OCI-LY7 (cell line): ENCODE measurements around the gene ASS1.

Experiments
- CTCF ChIP-seq: fragments of 200-600 bp; sonication (generic); conservative IDR thresholded peaks from 2 replicates; pipeline ENCODE4 v1.5.1; 2014; ENCODE audit warnings: mild to moderate bottlenecking, antibody characterized with exemption, low read length, moderate library complexity, mixed read lengths
- EZH2phosphoT487 ChIP-seq: fragments of 200-600 bp; sonication (generic); IDR thresholded peaks from 2 replicates; pipeline ENCODE4 v1.6.1; 2018; ENCODE audit warnings: low read depth, borderline replicate concordance, mild to moderate bottlenecking, mixed run types, antibody characterized with exemption, low read length, moderate library complexity, mixed read lengths

- TF ChIP-seq CTCF (no peak), EZH2phosphoT487 (no peak)
Measured at GRCh38 chr9:130402645-130403440, 41.9 kb upstream of the ASS1 start.
